ENCODE measurements around the gene ITSN2. TPM values are rescaled to one million over a fixed set of nuclear protein-coding genes. Genes with fewer than 3 reads are reported as not detected.
"Not testable (repeated sequence)": the region's sequence is repeated elsewhere in the genome, so short reads cannot be mapped to it uniquely, and the experiment has no call there.

Gene ITSN2
- total RNA-seq, 1 experiment from 2014 or later = 29.7 TPM

DNA sequence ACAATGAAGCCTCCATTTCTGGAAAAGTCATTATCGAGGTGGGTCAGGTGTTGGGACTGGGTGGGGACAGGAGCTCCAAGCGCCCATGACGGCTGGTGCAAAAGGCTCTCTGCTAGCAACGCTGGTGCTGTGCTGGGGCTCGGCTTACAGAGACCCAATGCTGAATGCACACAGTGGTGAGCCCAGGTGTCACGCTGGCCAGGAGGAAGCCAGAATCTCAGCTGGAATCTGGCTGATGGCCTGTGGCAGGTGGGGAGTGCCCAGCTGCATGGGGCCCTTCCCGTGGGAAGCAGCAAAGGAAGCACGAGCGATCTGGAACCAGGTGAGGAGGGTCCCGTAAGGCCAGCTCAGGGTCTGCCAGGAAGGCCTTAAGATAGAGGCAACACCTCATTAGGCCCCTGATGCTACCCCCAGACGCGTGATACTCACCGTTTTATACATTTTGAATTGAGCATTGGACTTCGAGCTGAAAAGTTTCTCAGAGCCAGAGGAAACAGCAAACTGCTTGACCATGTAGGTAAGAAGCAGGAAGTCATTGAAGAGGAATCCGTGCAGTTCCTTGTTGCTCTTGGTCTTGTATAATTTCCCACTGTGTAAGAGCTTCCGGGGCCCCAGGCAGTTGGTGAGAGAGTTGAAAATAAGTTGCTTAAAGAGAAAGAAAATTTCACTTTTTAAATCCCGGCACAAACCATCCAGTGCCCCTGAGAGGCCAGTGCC lies 150.8 kb downstream of the ITSN2 start:
- in situ Hi-C loops (cut with HindIII; ENCODE audit: low pct_unique_long_range_greater_than_20kb, low sequenced_read_pairs) = no loop called here
- no peak for DNase-seq (ENCODE audit: low read depth, low spot score)

DNA sequence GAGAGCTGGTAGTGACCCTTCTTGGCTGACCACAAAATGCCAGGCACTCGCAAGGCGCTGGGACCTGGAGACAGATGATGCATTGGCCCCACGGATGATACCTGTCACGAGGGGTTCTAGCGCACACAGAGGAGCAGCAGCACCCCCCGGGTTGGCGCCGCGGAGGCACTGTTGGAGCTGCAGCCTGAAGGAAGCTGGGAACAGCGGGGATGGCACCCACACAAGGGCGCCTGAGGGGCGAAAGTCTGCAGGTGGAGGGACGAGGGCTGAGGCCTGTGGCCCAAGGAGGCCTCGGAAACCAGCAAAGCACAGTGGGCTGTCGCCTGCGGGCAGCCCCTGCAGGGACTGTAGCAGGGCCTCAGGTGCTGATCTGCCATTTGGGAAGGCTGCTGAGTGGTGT lies 151.8 kb downstream of the ITSN2 start:
- no peak for DNase-seq (ENCODE audit: low read depth, low spot score)
- in situ Hi-C loops (cut with HindIII; ENCODE audit: low pct_unique_long_range_greater_than_20kb, low sequenced_read_pairs) = no loop called here

DNA sequence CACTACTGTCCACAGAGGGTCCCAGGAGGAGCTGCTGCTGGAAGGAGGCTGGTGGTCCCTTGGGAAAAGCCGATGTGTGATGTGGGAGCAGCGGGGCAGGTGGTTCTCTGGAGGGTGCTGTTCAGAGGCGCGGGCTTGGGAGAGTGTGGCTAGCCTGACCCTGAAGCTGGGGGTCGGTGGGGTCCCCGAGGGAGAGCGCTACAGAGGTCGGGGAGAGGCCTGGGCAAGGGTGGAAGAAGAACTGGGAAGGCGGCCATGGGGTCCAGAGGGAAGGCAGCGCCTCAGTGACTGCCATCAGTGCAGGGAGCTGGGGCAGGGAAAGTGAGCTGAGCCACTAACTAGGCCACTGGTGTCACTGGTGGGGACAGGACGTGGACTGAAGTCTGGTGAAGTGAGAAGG lies 153.0 kb downstream of the ITSN2 start:
- DNase-seq (ENCODE audit: low read depth, low spot score) = no peak
- in situ Hi-C loops (cut with HindIII; ENCODE audit: low pct_unique_long_range_greater_than_20kb, low sequenced_read_pairs) = no loop called here

DNA sequence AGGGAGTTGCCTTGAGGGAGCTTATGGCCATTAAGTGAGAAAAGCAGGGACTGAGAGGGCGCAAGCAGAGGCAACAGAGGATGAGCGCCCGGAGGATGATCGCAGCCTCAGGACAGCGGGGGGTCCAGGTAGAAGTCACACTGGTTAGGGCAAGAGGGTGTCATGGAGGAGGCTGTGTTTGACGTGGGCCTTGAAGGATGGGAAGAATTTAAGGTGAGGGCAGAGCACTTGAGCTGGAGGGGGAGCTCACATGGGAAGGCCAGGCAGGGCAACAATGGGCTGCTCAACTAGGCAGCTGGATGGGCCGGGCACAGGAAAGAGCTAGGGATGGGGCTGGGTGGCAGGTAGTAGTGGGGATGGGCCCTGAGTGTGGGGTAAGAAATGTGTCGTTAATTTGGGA lies 153.6 kb downstream of the ITSN2 start:
- in situ Hi-C loops (cut with HindIII; ENCODE audit: low pct_unique_long_range_greater_than_20kb, low sequenced_read_pairs) = no loop called here
- no peak for DNase-seq (ENCODE audit: low read depth, low spot score)

DNA sequence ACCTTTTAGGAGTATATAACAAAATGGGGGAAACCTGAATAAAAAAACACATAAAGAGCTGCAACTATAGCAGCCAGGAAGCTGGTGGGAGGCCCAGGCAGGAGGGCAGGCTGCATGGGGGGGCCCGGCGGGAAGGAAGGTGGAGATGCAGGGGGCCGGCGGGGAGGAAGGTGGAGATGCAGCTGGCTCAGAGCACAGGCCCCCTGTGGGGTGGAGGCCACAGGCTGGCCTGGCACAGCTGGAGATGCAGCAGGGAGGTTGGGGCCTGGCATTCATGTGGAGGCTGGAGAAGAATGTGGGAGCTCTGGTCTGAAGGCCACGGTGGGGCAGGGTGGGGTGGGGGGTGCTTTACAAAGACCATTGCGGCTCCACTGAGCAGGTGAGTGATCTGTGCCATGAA lies 154.1 kb downstream of the ITSN2 start:
- in situ Hi-C loops (cut with HindIII; ENCODE audit: low pct_unique_long_range_greater_than_20kb, low sequenced_read_pairs) = no loop called here
- DNase-seq (ENCODE audit: low read depth, low spot score) = no peak

DNA sequence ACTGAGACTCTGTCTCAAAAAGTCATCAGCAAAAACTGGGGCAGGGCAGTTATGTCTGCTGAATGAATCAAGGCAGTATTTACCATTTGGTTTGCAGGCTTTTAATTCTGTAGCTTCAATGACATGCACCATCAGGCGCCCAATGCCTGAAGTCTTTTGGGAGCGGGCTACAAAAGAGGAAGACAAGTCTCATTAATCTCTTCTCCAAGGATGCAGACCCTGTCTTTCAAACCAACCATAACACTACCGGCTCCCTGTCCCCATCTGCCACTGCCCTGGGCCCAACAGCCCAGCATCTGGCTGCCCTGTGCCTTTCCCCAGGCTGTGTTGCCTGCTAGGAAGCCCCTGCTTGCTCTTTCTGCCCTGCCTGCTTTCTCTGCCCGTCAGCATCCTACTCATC lies 155.2 kb downstream of the ITSN2 start:
- DNase-seq (ENCODE audit: low read depth, low spot score) = no peak
- in situ Hi-C loops (cut with HindIII; ENCODE audit: low pct_unique_long_range_greater_than_20kb, low sequenced_read_pairs) = no loop called here

DNA sequence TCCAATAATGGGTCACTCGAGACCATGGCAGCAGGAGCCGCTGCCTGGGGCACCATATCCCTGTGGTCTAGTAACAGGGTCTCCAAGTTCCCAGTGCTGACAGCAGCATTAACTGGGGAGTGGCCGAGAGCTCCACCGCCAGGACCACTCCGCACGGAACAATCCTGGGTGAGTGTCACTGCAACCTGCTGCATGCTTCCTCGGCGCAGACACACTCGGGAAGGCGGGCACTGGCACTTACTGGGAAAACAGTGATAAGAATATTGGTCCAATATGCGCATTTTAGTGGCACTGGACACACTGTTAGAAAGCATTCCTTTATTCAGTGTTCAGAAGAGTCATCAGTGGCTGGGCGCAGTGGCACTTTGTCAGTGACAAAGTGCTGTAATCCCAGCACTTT lies 155.8 kb downstream of the ITSN2 start:
- DNase-seq (ENCODE audit: low read depth, low spot score) = no peak
- in situ Hi-C loops (cut with HindIII; ENCODE audit: low pct_unique_long_range_greater_than_20kb, low sequenced_read_pairs) = no loop called here

DNA sequence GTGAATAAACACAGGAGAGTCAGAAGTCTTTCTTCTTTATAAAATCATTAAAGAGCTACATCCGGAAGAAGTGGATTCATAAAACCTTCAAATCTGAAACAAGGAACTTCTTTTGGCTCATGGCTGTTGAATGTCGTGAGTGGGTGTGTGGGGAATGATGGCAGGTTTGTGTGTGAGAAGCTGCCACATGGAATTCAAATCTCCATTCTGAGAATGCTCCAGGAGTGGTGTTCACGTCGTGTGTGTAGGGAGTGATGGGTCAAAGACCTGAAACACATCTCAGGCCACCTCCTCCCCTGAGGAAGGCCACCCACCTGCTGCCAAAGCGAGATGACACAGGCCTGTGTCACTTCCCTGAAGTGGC lies 156.6 kb downstream of the ITSN2 start:
- DNase-seq (ENCODE audit: low read depth, low spot score) = no peak
- in situ Hi-C loops (cut with HindIII; ENCODE audit: low pct_unique_long_range_greater_than_20kb, low sequenced_read_pairs) = no loop called here

DNA sequence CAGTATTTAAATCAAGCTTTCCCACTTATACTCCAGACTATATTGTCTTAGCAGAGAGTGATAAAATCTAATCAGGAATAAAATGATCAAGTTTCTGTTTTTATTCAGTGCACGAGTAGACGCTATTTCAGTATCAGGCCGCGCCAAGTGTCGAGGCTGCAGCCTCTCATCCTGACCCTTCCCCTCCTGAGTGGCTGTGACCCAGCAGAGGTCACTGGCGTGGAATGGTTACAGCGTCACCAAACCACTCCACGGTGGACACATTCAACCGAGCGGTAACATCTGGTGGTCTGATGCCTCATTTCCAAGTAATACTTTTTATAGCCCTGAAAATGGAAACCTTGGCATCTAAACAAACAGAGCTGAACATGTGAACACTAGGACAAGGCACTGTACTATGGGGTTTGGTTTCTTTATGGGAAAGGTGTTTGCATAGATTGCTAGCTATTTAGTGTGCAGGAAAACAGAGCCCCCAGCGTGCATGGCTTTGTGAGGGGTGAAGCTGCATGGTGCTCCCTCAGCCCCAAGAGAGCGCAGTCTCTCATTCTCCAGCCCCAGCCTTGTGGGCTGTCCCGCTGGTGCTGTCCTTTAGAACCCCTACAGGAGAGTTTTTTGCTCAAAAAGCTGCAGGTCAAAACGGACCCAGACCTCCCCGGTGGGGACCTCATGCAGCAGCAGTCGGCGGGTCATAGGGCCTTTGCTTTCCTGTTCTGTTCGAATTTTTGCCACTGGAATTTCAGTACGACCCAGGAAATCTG lies 157.1 kb downstream of the ITSN2 start:
- DNase-seq (ENCODE audit: low read depth, low spot score) = no peak
- in situ Hi-C loops (cut with HindIII; ENCODE audit: low pct_unique_long_range_greater_than_20kb, low sequenced_read_pairs) = no loop called here

DNA sequence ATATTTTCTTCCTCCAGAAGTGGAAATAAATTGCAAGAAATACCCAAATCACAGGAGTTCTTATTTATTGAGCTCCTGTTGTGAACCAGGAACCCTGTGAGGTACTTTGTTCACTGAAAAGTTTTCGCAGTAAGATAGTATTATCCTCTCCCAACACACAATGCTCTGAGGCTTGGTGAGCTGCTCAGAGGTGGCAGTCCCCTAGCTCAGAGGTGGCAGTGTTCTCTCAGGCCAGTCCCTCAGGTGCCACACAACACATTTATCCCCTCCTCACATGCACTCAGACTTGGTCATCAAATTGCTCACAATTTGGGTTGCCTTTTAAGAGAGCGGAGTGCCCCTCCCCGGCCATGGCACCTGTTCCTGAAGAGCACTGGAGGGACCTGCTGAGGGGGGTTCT lies 159.5 kb downstream of the ITSN2 start:
- no peak for DNase-seq (ENCODE audit: low read depth, low spot score)
- in situ Hi-C loops (cut with HindIII; ENCODE audit: low pct_unique_long_range_greater_than_20kb, low sequenced_read_pairs) = no loop called here

DNA sequence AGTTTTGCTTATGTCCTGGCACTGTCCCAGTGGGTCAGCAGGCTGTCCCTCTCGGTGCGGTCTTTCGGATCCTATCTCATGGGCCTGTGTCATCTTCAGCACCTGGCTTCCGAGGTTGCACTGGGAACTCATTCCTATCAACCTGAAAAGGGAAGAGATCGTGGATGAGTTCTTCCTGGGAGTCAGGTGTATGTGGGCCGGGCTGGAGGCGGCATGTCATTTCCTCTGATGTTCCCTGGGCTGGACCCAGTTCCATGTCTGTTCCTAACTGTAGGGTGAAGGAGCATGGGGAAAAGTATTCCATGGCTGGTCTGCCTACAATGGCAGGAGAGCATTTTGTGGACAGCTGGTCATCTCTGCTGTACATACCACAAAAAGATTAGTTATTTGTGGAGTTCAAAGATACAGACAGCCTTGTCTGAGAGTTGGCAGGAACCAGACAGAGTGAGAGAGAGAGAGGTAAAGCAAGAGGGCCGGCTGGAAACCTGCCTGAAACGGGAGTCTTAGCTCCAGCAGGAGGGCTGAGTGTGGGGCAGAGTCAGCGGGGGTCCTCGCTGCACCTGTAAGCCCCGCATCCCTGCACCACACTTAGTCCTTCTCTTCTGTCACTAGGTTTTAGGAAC lies 160.3 kb downstream of the ITSN2 start:
- in situ Hi-C loops (cut with HindIII; ENCODE audit: low pct_unique_long_range_greater_than_20kb, low sequenced_read_pairs) = no loop called here
- DNase-seq (ENCODE audit: low read depth, low spot score) = no peak

DNA sequence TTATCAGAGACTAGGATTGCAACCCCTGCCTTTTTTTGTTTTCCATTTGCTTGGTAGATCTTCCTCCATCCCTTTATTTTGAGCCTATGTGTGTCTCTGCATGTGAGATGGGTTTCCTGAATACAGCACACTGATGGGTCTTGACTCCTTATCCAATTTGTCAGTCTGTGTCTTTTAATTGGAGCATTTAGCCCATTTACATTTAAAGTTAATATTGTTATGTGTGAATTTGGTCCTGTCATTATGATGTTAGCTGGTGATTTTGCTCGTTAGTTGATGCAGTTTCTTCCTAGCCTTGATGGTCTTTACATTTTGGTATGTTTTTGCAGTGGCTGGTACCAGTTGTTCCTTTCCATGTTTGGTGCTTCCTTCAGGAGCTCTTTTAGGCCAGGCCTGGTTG lies 163.1 kb downstream of the ITSN2 start:
- DNase-seq (ENCODE audit: low read depth, low spot score); in situ Hi-C loops (cut with HindIII; ENCODE audit: low pct_unique_long_range_greater_than_20kb, low sequenced_read_pairs): not testable (repeated sequence)

DNA sequence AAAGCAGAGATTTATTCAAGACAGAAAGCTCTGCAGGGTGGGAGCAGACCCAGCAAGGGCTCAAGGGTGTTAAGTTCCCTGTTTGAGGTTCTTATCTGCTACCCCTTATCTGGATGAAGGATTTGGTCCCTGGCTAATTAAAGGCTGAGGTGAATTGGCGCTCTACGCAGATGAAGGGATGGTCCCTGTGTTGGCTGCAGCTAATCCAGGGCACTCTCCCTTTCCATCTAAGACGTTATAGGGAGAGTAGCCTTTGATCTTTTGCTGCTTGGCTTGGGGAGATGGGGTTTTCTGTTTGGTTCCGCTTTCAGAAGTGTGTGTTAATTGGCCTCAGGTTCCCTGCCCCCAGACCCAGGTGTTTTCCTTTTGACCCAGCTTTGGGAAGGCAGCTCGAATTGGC lies 168.5 kb downstream of the ITSN2 start:
- in situ Hi-C loops (cut with HindIII; ENCODE audit: low pct_unique_long_range_greater_than_20kb, low sequenced_read_pairs) = no loop called here

DNA sequence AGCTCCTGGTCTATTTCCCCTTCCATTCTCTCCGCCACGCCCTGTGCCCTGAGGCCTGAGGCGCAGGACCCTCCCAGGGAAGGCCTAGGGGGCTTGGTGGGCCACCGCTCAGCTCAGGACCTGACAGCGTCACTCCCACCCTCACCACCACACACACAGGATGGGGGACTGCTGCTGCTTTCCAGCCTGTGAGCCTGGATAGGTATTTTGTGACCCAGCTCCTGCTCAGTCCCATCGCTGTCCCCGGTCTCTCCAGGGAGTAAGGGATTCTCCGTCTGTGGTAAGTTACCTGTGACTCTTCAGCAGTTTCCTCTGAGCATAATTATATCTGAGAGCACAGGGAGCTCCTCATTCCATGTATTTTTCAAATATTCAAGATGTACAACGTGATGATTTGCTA lies 169.2 kb downstream of the ITSN2 start:
- in situ Hi-C loops (cut with HindIII; ENCODE audit: low pct_unique_long_range_greater_than_20kb, low sequenced_read_pairs) = no loop called here
- DNase-seq (ENCODE audit: low read depth, low spot score) = no peak

More for the DNA sequence above, 168.5 kb downstream of the ITSN2 start:
- DNase-seq (ENCODE audit: low read depth, low spot score) = no peak

DNA sequence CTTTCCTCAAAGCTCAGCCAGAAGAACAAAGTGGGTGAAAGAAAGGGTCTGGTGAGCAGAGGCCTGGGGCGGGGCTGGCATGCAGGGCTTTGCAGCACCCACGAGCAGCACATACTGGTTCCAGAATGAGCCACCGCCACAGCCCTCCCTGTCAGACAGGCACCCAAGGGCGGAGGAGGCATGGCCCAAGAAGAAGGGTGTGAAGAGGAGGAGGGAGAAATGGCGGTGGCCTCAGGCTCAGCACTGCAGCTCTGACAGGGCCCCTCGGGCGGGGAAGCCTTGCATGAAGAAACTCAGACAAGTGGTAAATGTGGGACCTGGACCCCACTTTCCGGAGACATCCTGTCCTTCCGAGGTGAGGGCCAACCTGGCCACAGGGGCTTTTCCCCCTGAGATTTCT lies 169.8 kb downstream of the ITSN2 start:
- in situ Hi-C loops (cut with HindIII; ENCODE audit: low pct_unique_long_range_greater_than_20kb, low sequenced_read_pairs) = no loop called here
- DNase-seq (ENCODE audit: low read depth, low spot score) = no peak

DNA sequence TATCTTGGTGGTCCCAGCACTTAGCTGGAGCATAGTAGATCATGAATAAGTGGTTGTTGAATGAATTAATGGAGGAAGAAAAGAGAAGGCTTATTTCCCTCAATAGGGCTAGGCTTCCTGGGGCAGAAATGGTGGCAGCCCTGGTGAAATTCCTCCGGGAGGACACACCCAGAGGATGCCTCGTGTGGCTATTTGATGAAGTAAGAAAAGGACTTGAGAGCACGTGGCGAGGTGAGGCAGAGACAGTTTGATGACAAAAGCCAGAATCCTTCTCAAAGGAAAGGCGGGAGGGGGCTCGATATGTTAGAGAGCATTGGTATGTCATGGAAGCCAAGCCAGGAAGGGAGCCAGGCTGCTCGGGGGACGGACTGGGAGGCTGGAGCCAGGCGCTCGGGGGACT lies 170.8 kb downstream of the ITSN2 start:
- DNase-seq (ENCODE audit: low read depth, low spot score) = no peak
- in situ Hi-C loops (cut with HindIII; ENCODE audit: low pct_unique_long_range_greater_than_20kb, low sequenced_read_pairs) = no loop called here

DNA sequence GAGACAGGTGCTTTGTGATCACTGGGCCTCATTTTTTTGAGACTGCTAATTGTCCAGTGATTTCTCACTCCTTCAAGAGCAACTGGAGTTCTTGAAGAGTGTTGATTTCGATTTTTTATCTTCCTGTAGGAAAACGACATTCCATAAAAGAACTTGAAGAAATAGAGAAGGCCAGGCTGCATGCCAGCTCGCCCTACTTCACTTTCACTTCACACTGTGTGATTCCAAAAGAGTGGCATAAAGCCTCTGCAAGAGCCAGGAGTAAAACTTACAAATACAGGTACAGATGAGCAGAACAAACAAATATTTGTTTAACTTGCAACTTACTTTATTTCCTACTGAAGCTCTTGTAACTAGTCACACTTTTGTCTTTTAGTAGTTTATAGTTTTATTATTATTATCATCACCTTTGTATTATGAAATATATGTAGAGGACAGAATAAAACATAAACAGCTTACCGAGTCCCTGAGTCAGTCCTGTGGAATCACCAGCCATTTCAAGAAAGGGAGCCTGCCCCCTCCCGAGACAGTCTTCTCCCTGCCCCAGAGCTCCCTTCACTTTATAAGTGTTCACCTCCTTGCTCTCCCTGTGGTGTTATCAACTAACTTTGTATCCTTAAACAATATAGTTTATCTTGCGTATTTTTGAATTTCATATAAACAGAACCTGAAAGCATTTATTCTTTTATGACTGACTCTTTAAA lies 176.8 kb downstream of the ITSN2 start:
- in situ Hi-C loops (cut with HindIII; ENCODE audit: low pct_unique_long_range_greater_than_20kb, low sequenced_read_pairs) = no loop called here
- DNase-seq (ENCODE audit: low read depth, low spot score) = no peak

DNA sequence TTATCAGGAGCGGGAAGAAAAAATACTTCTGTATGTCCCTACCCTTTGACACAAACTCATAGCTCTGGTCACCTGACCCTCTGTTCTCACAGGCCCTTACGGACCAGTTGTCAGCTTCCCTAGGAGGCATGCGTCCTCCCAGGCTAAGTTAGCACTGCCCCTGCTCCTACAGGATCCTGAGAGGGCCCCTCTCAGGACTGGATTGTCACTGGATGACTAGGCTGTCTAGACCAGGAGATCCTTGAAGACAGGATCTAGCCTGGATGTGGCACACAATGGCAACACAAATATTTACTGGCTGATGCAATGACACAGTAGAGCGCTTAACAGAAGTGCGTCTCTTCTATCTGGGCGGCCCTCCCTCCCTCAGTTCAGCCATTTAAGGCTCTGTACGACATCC lies 177.8 kb downstream of the ITSN2 start:
- no peak for DNase-seq (ENCODE audit: low read depth, low spot score)
- in situ Hi-C loops (cut with HindIII; ENCODE audit: low pct_unique_long_range_greater_than_20kb, low sequenced_read_pairs) = no loop called here
